Endothelial cell of hepatic sinusoid (primary cell): Measurements from ENCODE around the gene AQP3.
"Not testable (repeated sequence)": the region's sequence is repeated elsewhere in the genome, so short reads cannot be mapped to it uniquely, and the experiment has no call there.

Experiments used
- in situ Hi-C: cut with HindIII; loops from 2 replicates; pipeline ENCODE4 v1.10.0; 2017; ENCODE audit warnings: low sequenced_read_pairs

The AQP3 gene

GRCh38 chr9:33416996-33417395, 30.4 kb downstream of the AQP3 start:
- in situ Hi-C loops = loop anchor here (5.0 kb wide), 1 partner anchor 40 kb away; no protein-coding TSS in a partner anchor

DNA sequence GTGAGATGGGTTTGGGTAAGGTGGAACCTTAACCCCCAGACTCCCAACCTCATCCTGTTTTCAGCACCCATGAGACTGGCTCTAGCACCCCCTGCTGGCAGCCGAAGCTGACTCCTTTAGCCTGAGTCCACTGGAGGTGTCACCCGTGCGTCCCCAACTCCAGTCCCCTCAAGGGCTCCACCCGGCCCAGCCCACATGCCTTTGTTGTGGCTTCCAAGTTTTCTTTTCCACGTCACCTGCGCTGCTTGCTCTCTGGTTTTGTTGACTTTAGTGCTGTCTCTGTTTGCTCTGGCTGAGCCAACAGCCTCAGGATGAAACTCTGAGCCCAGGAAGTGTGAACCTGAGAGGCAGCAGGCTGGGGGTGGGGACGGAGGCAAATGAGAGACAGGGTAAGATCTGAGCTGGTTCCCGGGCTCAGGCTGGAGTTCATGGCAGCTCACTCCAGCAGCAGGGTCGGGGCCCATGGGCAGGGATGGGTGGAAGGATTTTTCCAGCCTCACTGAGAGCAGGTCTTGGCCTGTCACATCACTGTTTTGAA, 31.8 kb downstream of the AQP3 start:
- in situ Hi-C loops = loop anchor here (5.0 kb wide), 1 partner anchor 42 kb away; no protein-coding TSS in a partner anchor

DNA sequence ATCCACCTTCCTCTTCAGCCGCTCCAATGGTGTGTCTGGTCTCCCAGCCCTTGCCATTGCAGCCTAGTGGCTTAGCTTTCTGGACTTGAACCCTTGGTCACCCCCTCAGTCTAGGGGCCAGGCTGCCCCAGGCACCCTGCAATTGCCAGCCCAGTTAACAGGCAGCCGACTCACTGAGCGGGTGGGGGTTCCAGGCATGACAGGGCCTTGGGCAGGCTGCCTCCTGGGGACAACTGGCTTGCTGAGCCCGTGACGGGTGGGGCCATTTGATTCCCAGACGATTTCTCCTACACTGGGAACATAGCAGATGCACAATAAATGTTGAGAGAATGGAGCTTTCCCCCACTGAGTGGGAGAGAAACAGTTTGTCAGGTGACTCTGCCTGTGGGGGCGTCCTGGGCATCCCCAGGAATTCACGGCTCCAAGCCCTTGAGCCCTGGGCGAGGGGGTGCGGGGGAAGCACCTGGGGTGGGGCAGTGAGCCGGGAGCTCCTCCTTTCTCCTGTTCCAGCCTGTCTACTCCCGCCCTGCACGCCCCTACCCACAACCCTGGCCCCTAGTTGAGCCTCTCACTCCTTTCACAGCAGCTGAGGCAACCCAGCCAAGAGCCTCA, 32.4 kb downstream of the AQP3 start:
- in situ Hi-C loops = loop anchor here (5.0 kb wide), 1 partner anchor 42 kb away; no protein-coding TSS in a partner anchor

- in situ Hi-C loops = no loop called here
These were observed 33.1 kb downstream of the AQP3 start for GRCh38 chr9:33414268-33414667.

DNA sequence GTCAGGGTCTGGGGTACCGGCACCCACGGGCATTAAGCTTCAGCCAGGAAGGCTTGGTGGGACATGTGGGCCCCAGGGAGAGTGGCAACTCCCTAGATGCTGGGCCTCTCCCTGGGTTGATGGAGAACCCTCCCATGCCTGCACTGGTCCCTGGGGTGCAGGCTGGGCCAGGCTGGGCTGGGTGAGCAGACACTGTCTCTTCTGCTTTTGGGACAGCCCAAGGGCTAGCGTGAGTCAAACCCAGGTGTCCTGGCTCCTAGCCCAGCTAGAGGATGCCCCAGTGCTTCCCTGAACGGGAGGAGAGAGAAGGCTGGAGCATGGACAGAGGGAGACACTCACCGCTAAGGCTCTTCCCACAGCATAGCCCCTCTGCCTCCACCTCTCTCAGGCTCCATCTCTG, 39.3 kb downstream of the AQP3 start:
- in situ Hi-C loops = no loop called here

- in situ Hi-C loops = no loop called here
These were observed 40.3 kb downstream of the AQP3 start for GRCh38 chr9:33407061-33407460.

GRCh38 chr9:33404788-33405362, 42.5 kb downstream of the AQP3 start:
- in situ Hi-C loops = no loop called here

- in situ Hi-C loops = no loop called here
These were observed 43.2 kb downstream of the AQP3 start for GRCh38 chr9:33403941-33404787.

DNA sequence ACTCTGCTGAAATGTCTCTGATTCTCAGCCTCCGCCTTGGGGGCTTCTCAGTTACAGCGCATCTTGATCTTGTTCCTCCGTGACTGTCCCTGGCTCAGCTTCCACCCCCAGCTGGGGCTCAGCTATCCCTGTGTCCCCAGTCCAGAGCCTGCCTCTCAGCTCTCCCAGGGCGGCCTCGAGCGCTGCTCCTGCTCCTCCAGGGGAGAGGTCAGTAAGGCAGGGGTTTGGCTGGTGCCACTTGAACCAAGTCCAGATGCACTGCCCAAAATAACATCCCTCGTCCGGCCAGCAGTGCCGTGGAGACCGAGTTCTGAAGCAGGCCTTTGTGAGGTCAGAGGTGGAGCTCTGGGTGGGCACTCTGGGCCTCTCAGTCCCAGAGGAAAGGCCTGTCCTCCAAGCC, 45.0 kb downstream of the AQP3 start, which contains the start of gene AQP7:
Gene AQP7, minus strand, starts transcription at position 198 of the 400 bp plus-strand sequence. CDS start 1,306 bp downstream, outside the sequence.
- in situ Hi-C loops = not testable (repeated sequence)

DNA sequence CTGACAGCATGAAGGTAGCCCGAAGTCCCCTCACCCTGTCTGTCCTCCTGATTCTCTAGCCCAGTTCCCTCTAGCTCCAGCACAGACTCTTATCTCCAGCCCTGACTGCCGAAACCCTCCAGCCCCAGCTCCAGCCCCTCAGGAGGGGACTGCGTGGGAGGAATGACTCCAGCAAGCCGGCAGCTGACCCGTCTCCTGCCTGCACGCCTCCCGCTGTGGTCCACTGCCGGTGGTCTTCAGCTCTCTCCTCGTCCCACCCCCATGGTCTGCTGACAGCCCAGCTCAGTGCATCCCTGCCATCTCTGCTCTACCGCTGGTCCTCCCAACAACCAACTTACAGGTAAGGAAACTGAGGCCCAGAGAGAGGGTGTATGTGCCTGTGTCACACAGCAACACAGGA, 45.6 kb downstream of the AQP3 start:
- in situ Hi-C loops = not testable (repeated sequence)

GRCh38 chr9:33399047-33399446, 48.3 kb downstream of the AQP3 start:
- in situ Hi-C loops = not testable (repeated sequence)

DNA sequence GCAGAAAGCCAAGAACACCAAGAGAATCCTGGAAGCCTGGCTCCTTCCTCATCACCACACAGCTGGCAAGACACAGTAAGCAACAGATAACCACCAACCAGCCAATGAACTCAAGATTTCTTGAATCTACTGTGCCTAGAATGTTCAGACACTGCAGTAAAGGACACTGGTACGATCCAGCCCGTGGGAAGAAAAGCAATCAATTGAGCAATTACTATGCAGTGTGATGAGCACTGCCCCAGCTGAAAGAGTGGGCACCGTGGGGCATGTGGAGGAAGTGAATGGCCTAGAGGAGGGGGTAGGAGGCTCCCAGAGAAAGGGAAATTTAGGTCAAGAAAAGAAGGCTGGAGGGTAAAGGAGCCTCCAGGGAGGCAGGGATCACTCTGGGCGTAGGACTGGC, 49.6 kb downstream of the AQP3 start:
- in situ Hi-C loops = not testable (repeated sequence)

DNA sequence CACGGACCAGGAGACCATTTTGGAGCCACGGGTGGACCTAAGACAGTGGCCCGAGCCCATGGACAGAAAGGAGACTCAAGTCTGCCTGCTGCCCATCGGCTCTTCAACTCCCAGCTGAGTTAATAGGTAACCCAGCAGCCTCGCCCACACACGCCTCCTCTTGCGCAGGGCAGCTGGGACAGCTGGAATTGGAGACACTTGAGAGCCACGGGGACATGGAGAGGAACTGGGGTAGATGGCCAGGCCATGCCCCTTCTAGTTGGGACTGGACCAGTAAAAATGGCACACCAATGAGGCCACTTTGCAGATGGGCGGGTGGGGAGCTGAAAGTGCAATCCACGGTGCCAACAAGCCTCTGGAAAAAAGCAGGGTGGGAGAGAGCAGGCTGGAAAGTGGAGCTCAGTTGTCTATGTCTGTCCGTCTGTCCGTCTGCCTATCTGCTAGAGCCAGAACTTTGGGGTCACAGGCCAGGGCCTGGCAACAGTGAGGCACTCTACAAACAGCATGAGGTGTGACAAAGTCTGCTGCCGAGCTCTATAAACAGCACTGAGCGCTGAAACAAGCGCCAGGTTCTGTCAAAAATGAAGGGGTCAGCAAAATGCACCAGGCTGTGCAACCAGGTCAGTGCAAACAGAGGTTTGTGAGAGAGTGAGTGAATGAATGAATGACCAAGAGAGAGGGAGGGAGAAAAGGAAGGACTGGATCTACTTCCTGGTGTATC, 52.1 kb downstream of the AQP3 start:
- in situ Hi-C loops = not testable (repeated sequence)

DNA sequence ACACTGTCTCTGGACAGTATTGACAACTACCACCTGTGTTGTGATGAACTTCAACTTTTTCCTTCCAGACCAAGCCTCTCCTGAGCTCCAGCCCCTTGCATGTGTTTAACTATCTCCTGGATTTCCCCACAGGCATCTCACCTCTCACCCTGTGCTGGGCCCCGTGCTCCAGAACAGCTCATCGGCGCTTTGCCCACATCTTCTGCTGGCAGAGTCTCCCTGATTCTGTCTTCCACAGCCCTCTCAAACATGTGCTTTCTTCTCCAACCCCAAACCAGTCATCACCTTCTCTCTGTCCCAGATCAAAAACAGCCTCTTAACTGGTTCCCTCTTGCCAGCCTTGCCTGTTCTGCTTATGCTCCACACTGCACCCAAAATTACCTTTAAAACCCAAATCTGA, 53.4 kb downstream of the AQP3 start:
- in situ Hi-C loops = not testable (repeated sequence)

DNA sequence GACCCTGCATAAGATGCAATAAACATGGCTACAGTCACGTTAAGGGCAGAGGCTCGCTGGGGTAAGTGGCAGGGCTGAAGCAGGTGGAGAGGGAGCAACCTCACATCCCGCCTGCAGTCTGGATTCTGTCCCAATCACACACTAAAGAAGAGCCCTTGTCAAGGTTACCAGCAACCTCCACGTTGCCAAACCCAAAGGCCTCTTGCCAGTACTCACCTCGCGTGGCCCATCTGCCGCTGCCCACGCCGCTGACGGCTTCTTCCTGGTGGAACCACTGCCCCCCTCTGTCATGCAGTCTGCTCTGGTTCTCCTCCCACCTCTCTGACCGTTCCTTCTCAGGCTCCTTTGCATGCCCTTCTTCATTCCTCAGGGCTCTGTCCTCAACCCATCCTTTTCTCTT, 53.8 kb downstream of the AQP3 start:
- in situ Hi-C loops = no loop called here

GRCh38 chr9:33392591-33393021, 54.8 kb downstream of the AQP3 start:
- in situ Hi-C loops = not testable (repeated sequence)
